HG03354 (cell line): ENCODE results near the gene MESP1.
"Not testable (repeated sequence)": the region's sequence is repeated elsewhere in the genome, so short reads cannot be mapped to it uniquely, and the experiment has no call there.

Experiments used
- ATAC-seq: cut with Tn5 transposase; IDR thresholded peaks from one replicate; pipeline ENCODE4 v1.9.1; 2021; ENCODE audit warnings: mild to moderate bottlenecking; ENCODE audit not compliant: unreplicated experiment, poor library complexity, severe bottlenecking

MESP1 gene

DNA sequence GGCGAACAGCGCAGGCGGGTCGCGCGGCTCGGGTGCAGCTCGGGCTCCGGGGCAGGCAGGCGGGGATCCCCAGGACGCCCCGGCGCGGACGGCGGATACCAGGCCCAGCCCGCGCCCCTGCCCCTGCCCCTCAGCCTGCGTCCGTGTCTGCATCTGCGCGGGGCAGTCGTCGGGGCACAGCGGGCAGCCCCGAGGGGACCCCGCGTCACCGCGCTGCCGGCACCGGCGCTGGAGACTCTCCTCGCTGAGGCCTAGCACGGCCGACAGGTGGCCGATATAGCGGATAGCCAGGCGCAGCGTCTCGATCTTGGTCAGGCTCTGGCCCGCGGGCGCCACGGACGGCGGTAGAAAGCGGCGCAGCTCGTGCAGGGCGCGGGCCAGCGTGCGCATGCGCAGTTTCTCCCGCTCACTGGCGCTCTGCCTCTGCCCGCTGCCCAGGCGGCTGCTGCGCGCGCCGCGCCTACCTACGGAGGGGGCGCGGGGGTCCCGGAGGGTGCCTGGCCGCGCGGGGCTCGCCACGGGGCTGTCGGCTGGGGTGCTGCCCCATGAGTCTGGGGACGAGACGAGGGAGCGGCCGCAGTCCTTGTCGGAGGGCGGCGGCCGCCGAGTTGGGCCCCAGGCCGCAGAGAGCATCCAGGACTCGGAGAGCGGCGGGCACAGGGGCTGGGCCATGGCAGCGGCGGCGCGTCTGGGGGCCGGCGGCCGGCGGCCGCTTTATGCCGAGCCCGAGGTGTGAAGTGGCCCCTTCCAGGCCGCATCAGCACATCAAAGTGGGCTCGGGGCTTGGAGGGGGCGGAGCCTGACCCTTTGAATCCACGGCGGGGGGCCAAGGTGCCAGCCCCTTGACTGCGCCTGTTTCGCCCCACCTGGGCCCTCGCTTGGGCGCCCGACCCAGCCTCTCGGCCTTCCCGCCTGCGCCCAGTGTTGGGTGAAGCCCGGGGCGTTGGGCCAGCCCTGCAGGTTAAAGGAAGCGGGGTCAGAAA, at the start of gene MESP1:
MESP1 (minus strand) TSS at position 690 of the 983 bp plus-strand sequence; CDS start at position 672, 18 bp downstream.
- ATAC-seq, result peak; percentile 98

DNA sequence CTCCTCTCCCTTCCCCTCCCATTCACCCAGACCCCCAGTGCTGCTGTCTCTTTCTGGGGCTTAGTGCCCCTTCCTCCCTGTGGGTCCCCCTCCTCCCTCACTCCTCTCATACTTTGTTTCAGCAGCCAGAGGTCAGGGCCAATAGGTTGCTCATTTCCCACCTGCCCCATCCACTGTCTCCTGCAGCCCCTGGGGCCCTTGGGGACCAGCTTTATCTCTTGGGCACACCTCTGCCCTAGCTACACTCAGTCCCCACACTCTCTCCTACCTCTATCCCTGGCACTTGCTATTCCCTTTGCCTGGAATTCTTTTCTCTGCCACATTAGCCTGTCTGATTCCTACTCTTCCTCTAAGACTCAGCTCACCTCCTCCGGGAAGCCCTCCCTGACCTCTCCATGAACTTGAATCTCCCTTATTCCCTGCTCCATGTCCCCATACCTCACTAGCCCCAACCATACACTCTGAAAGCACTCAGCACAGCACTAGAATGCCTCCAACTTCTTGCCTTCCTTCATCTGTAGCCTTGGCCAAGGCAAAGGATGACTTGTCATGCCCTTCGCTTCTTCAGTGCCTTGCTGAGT, 49.0 kb upstream of the MESP1 start:
- no peak for ATAC-seq

DNA sequence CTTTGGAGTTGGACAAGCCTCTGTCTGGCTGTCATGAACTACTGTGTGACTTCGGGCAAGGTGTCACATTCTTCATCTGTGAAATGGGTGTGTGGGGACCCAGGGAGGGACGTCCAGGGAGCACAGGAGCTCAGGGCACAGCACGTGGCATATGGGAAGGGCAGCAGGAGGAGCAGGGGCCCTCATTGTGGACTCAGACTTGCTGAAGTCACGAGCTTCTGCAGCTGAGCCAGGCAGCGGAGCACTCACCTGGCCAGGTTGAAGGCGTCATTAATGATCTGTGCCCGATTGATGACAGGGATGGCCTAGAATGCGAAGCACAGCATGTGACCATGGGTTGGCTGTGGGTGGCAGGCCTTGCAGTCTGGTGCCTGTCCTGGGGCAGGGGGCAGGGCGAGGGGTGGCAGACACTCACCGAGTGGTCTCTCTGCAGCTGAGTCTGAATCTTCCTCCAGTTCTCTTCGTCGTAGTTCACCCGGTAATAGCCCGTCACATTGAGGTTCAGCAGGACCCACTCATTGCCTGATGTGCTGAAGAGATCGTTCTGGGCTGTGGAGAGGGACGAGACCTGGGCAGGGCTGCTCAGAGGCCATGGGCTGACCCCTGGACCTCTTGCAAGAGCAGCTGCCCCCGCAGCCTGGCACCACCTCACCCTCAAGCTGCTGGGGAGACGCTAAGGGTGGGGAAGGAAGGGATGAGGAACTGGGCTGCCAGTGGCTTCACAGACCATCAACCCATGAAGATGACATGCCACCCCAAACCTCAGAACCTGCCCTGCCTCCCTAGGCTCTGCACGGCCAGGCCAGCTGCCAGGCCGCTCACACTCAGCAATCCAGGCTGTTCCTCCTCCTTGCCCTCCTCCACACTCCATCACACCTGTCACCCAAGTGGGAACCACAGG, 48.2 kb upstream of the MESP1 start:
- ATAC-seq, result no peak

DNA sequence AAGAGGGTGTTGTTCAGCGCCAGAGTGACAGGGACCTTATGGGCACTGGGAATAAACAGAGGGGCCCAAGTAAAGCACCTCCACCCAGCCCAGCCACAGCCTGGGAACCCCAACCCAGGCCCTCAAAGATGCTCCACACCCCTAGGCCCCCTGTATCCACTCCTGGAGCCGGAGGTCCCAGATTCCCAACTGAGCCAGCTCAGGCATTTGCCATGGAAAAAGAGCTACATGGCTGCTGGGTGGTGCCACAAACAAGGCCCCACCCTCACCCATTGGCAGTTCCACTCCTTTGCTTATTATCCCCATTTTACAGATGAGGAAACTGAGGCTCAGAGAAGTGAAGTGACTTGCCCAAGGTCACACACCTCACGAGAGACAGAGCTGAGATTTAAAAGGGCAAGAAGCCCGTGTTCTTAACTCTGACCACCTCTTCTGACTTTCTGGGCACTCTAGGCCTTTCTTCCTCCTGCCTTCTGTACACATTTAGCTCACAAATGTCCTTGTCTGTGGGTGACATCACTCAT, 46.7 kb upstream of the MESP1 start:
- no peak for ATAC-seq

DNA sequence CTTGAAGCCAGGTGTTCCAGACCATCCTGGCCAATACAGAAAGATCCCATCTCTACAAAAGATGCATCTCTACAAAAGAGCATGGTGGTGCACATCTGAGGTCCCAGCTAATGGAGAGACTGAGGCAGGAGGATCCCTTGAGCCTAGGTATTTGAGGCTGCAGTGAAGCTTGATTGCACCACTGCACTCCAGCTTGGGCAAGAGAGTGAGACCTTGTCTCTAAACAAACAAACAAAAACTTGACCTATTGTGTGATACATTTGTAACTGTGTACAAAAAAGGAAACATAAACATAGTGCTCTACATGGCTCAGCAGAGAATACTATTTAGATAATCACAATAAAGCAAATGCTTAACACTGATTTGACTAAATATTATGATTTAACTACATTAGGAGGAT, 44.9 kb upstream of the MESP1 start:
- ATAC-seq, result no peak

- ATAC-seq, result no peak
Measured at GRCh38 chr15:89794627-89795241, 43.7 kb upstream of the MESP1 start.

- no peak for ATAC-seq
Measured at GRCh38 chr15:89792106-89792805, 41.2 kb upstream of the MESP1 start.

- ATAC-seq, result no peak
Measured at GRCh38 chr15:89790661-89791060, 39.6 kb upstream of the MESP1 start.

DNA sequence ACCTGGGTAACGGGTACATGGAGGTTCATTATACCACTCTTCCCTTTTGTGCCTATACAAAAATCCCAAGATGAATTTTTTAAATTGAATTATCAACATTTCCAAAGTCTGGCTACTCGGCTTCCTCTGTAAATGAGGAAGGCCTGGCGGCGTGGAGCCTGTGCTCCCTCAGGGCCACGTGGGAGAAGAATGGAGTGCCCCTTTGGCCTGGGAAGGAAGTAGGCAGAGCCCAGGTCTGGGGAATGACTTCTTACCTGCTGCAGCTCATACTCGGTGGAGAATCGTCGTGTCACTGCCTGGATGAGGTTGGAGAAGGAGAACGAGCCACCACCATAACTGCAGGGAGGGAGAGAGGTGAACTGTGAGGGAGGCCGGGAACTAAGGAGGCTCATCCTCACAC, 39.2 kb upstream of the MESP1 start:
- ATAC-seq, result no peak

DNA sequence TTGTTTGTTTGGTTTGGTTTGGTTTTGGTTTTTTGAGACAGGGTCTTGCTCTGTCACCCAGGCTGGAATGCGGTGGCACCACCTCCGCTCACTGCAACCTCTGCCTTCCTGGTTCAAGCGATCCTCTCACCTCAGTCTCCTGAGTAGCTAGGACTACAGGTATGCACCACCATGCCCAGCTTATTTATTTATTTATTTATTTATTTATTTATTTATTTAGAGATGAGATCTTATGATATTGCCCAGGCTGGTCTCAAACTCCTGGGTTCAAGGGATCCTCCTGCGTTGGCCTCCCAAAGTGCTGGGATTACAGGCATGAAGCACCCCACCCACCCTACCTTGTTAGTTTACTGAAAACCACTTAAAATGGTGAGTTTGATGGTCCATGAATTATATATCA, 37.5 kb upstream of the MESP1 start:
- ATAC-seq, result not testable (repeated sequence)

DNA sequence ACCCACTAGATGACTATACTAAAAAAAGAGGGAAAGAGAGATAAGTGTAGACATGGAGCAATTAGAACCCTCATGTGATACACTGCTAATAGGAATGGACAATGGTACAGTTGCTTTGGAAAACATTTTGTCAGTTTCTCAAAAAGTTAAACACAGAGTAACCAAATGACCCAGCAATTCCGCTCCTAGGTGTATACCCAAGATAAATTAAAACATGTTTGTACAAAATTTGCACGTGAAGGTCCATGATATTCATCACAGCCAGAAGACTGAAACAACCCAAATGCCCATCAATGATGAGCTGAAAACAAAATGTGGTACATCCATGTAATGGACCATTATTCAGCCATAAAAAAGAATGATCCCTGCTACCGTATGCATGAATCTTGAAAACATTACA, 36.9 kb upstream of the MESP1 start:
- no peak for ATAC-seq

- no peak for ATAC-seq
Measured at GRCh38 chr15:89785774-89786140, 34.7 kb upstream of the MESP1 start.

DNA sequence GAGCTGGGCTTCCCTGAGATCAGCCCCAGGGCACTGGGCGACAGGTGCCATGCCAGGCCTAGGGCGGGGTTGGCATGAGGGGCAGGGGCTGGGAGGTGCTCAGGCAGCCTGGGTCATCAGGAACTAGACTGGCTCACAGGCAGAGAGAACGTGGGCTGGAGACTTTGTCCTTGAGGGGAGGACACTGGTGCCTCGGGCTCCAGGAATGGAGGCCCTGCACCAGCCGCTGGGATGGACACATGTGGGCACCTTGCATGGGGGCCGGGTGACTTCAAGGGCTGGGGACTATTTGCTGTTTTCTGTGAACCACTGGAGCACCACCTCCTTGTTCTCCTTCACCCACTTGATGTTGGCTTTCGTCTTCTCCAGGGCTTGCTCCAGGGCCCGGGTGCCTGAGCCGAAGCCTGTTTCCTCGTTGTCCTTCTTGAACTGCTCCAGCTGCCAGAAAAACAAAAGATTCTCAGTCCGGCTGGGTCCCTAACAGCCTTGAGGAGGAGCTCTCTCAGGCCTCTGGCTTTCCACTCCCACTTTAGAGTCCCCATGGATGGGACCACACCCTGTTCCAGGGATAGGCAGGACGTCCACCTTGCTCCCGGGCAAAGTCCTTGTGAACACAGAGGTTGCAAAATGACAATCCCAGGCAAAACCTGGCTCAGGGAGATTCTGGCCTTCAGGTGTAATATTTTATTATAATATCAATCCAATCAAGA, 34.2 kb upstream of the MESP1 start:
- no peak for ATAC-seq

DNA sequence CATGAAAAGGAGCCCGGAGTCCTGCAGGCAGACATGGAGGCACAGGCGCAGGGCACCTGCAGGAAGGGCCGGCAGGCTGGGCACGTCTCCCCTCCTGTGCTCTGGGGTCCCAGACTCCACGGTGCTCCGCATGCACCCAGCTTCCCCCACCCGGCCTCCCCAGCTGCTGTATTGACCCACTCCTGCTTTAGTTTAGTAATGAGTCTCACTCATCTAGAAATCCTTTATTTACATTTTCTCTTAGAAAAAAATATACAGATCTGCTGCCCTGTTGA, 33.6 kb upstream of the MESP1 start:
- ATAC-seq, result no peak

- ATAC-seq, result no peak
Measured at GRCh38 chr15:89783861-89784685, 33.0 kb upstream of the MESP1 start.

- ATAC-seq, result no peak
Measured at GRCh38 chr15:89783111-89783860, 32.2 kb upstream of the MESP1 start.

GRCh38 chr15:89782619-89782950, 31.5 kb upstream of the MESP1 start:
- ATAC-seq, result not testable (repeated sequence)
